Activated T-cell treated with anti-CD3 and anti-CD28 coated beads for 1 hour (primary cell): Measurements from ENCODE around the gene MVK.

Experiments used
- DNase-seq: peaks from one replicate; pipeline ENCODE4 v3.0.0-alpha.2; 2020; ENCODE audit warnings: low read depth

The MVK gene

DNA sequence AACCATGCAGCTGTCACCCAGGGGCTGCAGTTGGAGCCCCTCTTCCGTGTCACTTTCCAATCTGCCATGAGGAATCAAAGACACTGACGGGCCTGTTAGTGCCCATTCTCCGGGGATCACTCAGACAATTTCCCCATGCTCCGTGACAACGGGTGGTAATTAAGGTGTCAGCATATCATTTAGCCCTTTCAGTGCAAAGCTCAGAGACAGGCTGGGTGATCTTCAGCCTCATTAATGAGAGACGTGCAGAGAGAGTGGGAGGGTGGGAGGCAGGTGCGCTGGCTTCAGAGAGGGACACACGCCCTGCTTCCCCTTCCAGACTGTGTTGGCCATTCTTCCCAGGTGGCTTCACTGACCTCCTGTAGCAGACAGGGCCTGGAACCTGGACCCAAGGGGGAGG is 58.7 kb downstream of the MVK start:
- DNase-seq = no peak

DNA sequence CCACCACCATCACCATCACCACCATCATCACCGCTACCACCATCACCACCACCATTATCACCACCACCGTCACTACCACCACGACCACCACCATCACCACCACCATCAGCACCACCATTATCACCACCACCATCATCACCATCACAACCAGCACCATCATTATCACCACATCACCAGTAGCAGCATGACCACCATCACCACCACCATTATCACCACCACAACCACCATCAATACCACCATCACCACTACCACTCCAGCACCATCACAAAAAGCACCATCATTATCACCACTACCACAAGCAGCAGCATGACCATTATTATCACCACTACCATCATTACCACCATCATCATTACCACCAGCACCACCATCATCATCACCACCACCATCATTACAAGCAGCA is 62.1 kb downstream of the MVK start:
- DNase-seq = no peak

DNA sequence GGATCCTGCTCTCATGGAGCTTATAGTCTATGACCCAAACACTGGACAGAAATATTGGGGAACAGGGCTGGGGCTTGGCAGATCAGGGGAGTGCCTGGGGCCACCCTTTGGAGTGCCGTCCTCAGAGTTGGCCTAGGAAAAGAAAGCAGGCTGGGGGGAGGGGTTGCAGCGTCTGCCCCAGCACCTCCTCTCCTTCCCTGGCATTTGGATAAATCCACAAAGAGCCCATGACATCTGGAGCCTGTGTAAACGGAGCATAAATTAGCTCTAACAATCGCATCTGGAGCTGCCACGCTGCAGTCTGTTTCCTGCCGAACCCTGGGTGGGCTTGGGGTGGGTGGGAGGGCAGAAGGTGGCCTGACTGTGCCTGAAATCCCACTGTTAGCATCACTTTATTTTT is 63.8 kb downstream of the MVK start:
- no peak for DNase-seq

DNA sequence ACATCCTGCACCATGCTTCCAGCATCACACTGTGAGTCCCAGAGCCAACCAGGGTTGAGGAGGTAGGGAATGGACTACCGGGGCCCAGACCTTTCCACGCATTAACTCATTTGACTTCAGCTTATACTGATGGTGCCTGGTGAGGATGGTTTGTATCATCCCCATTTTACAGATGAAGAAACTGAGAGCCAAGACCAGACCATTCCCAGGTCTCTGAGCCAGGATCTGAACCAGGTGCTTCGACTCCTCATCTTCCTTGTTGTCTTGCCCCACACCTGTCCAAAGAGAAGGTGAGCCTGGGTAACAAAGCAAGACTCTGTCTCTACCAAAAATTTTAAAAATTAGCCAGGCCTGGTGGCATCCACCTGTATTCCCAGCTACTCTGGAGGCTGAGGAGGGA is 64.4 kb downstream of the MVK start:
- DNase-seq = no peak

GRCh38 chr12:109638735-109639134 is 65.1 kb downstream of the MVK start:
- DNase-seq = no peak

DNA sequence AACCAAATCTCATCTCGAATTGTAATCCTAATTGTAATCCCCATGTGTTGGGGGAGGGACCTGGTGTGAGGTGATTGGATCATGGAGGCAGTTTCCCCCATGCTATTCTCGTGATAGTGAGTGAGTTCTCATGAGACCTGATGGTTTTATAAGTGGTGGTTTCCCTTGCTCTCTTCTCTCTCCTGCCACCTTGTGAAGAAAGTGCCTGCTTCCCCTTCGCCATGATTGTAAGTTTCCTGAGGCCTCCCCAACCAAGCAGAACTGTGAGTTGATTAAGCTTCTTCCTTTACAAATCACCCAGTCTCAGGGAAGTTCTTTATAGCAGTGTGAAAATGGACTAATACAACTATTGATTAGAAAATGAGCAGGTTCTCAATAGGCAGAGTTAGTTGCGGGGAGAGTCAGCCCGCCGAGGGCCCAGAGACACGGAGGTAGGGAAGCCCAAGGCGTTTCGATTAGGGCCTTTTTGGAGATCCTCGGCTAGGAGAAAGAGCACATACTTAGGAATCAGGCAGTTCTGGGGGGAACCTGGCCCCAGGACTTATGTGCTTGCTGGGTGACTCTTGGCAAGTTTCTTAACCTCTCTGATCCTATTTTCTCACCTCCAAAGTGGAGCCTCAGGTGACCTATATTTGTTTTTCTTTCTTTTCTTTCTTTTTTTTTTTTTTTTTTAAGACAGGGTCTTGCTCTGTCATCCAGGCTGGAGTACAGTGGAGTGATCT is 65.7 kb downstream of the MVK start:
- no peak for DNase-seq

DNA sequence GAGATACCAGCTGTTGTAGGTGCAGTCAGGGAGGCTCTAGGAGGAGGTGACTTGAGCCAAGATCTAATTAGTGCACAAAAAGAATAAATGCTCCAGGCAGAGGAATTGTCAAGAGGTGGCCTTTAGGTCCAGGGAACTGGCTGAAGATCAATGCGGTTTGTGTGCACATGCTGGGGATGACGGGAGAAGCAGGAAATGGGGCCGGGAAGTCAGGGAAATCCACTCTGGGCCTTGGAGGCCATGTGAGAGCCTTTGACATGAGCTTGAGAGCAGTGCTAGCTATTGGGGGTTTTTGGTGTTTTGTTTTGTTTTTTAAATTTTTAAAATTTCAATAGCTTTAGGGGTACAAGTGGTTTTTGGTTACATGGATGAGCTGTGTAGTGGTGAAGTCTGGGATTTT is 67.4 kb downstream of the MVK start:
- DNase-seq = no peak

- no peak for DNase-seq
Observed at GRCh38 chr12:109641422-109641821, 67.8 kb downstream of the MVK start.

DNA sequence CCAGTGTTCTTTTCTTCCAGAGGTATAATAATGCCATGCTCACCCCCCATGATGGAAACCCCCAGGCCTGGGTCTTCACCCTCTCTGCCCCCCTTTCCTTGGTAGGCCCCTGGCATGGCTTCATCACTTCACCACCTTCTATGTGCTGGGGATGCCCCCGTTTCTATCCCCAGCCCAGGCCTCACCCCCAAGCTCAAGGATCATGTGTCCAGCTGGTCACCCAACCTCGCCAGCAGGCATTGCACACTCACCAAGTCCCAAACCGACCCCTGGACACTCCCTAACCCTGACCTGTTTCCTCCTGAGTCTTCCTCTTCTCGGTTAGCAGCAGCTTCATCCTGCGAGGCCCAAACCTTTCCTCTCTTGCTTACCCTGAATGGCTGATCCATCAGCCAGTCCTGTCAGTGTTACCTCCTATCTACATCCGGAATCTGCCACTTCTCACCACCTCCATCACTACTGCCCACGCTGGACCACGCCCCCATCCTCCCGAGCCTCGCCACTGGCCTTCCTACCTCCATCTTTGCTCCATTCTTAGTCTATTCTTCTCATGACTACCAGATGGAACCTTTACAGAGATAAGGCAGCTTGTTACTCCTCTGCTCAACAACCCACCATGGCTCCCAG is 69.0 kb downstream of the MVK start:
- DNase-seq = no peak

- no peak for DNase-seq
Observed at GRCh38 chr12:109645194-109645593, 71.6 kb downstream of the MVK start.

DNA sequence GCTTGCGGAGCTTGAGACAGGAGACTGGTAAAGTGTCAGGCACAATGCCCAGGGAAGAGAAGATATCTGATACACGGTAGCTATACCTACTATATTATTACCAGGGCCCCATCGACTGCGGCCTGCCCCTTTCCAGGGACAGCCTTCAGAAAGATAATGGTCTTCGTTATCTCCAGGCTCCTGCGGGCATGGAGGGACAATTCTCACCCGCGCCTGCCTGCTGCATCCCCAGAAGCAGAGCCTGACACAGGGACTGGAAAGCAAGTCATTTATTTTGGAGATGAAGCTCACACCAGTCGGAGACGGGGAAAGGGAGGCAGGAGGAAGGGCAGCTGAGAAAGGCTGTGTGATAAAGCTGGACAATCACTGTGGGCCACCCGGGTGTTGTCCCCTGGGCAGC is 72.1 kb downstream of the MVK start:
- no peak for DNase-seq
